ELR (cell line): ENCODE data around the gene PCK2.

Experiments
- DNase-seq: peaks from one replicate; pipeline ENCODE4 v3.0.0-alpha.2; 2015; ENCODE audit warnings: low read depth

The PCK2 gene

DNA sequence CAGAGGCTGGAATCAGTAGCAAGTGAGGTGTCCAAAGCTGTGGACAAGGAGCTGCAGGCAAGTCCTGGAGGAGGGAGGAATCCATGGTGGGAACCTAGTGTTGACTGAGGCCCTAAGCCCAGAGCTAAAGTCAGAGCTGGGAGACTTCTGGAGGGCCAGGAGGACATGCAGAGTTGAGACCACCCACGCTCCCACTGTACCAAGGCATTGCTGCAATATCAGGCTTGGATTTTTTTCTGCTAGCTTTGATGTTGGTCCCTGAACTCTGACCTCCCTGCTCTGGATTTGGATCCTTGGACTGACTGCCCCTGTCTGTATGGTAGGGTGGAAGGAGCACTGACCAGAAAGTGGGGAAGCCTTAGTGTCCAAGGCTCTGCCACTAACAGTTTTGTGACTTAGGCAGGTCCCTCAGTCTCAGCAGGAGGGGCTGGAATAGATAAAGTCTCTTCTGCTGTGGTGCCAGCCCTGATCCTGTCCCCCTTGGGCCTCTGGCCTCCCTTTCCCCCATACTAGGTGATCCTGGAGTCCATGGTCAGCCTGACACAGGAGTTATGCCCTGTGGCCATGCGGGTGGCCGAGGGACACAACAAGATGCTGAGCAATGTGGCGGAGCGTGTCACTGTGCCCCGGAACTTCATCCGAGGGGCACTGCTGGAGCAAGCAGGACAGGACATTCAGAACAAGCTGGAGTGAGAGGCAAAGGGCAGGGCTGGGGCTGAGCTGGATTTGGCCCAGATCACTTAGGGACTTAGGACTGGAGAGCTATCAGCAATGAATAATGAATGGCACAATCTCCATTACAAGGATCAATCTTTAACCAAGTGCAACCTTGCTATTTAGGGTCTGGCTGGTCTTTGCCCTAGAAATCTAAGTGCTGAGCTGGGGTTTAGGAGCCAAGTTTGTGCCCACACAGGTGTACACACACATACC is 32.9 kb upstream of the PCK2 start:
- no peak for DNase-seq

DNA sequence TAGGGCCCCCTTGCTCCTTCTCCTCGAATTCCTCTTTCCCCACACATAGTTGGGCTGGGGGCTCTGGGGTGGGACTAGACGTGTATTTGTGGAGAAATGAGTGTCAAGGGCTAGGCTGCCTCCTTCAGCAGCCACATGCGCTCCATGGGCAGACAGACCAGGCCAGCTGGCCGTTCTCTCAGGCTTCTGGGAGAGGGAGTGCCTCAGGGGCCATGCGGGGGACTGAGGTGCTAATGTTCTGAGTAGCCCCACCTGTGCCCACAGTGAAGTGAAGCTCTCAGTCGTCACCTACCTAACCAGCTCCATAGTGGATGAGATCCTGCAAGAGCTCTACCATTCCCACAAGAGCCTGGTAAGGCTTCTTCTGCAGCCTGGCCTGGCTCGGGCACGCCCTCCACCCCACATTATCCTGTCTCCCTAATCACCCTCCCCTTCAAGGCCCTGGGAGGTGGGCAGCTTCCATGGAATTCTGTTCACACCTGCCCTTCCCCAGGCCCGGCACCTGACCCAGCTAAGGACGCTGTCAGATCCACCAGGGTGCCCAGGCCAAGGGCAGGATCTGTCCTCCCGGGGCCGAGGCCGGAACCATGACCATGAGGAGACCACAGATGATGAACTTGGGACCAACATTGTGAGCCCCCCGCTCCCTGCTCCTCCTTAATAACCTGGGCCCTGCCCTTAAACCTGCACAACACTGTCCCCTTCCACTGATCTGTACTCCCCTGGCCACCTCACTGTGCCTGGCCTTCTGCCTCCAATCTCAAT is 31.7 kb upstream of the PCK2 start:
- DNase-seq = no peak

DNA sequence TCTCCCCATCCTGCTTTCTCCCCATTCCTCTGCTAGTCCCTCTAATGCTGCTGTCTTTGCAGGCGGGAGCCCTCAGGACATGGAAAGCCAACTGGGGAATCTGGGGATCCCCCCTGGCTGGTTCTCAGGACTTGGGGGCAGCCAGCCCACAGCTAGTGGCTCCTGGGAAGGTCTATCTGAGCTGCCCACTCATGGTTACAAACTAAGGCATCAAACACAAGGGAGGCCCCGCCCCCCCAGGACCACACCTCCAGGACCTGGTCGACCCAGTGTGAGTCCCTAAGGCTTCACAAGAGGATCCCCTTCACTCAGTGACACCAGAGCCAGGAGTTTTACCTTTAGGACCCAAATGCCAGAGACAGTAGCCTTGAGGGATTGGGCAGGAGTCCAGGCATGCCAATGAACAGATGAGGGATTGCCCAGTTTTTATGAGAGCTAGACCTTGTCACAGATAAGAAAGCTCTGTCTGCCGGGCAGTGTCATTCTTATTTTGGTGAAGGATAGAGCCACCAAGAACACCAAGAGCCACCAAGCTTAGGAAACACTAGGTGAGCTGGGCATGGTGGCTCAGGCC is 30.8 kb upstream of the PCK2 start:
- no peak for DNase-seq

DNA sequence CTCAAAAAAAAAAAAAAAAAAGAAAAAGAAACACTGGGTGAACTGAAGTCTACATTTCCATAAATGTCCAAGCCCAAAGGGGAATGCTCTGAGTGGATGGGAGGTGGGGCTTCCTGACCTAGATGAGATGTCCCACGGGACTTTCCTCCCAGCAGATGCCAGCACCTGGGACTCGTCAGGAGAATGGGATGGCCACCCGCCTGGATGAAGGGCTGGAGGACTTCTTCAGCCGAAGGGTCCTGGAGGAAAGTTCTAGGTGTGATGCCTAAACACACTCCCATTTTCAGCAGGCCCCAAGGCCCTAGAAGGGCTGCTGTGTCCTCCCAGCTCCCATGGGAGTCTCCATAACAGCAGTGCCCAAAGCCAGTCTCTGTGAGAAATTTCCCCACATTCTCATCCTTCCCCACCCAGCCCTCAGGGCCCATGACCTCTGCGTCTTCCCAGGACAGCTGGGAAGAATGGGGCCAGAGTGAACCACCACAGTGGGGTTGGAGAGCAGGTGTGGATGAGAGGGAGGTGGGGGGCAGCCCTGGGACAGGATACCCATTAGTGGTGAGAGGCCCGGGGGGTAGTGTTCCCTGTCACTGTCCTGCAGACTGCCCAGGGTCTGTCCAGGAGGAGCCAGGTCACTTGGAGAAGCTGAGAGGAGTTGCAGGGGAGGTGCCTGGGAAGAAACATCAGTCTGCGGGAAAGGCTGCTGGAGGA is 29.9 kb upstream of the PCK2 start:
- no peak for DNase-seq

DNA sequence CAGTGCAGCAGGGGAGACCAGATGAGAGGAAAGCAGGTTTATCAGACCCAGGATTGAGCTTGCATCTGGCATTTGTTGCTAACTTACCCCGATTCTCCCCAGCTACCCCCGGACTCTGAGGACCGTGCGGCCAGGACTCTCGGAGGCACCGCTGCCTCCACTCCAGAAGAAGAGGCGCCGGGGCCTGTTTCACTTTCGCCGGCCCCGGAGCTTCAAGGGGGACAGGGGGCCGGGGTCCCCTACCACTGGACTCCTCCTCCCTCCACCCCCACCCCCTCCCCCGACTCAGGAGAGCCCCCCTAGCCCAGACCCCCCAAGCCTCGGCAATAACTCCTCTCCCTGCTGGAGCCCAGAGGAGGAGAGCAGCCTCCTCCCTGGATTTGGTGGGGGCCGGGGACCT is 29.3 kb upstream of the PCK2 start:
- DNase-seq = no peak

DNA sequence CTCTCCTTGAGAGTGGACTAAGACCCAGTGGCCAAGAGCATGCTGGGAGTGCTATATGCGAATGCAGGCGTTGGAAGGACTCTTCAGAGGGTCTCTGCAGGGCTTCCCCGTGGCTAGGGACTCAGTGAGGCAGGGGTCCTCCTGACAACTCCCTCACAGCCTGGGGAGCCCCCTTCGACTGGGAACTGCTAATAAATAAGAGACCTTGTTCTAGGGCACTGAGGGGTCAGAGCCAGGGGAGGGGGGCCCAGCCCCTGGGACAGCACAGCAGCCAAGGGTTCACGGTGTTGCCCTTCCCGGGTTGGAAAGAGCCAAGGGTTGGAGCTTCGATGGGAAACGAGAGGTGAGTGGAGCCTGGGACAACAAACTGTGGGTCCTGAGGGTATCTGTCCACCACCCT is 28.7 kb upstream of the PCK2 start:
- no peak for DNase-seq

DNA sequence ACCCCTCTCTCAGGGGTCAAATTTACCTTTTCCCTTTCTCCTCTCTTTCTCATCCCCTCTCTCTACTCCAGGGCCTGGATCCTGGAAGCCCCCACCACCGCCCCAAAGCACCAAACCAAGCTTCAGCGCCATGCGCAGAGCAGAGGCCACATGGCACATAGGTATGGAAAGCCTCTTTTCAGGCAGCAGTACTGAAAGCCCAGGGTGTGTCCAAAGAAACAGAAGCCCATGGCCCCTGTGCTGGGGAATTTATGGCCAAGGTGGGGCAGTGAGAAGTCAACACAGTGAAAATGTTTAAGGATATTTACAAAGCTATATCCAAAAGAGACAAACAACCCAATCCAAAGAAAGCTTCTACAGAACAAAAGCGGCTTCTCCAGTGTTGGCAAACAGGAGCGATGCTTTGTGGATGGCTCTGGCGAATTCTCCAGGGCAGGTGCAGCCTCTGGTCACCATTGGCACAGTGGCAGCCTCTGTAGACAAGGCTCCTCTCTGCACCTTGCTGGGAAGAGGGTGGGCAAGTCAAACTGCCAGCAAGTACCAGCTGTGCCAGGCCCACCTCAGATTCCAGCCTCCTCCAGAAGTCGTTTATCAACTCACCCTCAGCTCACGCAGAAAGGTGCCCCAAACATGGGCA is 27.5 kb upstream of the PCK2 start:
- DNase-seq = no peak

DNA sequence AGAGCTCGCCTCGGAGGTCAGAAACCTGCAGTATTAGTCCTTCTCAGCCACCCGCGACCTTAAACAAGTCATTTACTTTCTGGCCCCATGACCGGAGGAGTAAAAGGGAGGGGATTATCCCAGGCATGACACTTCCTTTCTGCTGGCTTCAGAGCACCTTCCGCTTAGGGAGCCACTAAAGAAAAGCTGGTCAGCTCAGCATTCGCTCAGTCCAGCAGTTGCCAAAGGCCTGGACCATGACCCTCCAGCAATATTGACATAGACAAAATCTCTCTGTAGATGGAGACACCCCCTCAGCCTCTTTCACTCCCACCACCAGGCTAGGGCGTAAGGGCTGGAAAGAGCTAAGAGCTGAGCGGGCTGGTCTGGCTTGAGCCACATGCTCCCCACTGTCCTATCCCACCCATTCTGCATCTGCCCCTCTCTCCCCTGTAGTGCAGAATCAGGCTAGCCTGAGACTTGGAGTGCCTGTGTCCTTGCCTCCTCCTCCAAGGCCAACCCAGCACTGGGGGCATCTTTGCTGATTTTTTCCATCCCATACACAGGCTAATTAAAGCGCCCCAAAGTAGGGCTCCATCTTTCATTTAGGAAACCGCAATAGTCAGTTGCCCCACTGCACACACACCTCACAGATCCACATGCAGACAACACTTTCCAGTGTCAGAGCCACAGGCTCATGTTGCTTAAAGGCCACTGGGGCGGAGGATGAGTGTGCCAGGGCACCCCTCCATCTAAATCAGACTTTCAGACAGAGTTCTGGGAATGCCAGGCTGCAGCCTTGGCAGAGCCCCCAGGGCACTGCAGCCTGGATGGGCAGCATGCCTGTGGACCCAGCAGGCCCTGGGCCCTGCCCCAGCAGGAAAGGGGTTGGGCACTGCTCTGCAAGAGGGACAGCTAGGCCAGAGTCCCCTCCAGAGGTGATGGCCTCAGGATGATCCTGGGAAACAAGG is 26.7 kb upstream of the PCK2 start:
- no peak for DNase-seq

DNA sequence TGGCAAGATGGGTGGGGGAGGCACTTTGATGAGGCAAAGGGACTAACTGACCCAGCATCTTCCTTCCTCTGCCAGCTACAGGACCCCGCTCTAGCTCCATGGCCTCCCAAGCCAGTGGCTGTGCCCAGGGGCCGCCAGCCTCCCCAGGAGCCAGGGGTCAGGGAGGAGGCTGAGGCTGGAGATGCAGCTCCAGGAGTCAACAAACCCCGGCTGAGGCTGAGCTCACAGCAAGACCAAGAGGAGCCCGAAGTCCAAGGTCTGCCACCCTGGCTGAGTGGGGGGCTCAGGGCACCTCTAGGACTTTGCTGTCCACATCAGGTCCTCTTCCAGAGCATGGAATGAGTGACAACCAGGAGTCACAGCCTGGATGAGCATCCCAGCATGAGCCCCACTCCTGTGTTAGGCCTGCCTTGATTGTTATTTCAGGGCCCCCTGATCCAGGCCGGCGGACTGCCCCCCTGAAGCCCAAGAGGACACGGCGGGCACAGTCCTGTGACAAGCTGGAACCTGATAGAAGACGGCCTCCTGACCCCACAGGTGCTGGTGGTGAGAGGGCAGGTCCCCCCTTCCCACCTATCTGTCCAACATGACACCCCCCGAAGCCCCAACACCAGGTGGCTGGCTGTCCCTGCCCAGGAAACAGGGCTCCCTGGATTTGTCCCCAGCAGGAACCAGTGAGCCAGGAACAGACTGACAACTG is 25.2 kb upstream of the PCK2 start:
- DNase-seq = no peak

DNA sequence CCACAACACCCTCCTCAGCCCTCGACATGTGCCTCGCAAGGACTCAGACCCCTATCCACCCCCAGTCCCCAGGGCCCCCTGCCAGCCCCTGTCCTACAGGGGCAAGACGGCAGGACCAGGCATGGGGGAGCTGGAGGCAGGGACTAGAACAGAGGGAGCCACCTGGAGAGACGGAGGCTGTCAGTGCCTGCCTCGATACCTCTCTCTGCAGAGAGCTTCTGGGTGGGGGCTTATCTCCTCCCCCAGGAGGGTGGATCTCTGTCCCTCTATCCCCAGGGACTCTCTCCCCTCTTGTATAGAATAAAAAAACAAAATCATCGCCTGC is 24.7 kb upstream of the PCK2 start:
- DNase-seq = no peak

DNA sequence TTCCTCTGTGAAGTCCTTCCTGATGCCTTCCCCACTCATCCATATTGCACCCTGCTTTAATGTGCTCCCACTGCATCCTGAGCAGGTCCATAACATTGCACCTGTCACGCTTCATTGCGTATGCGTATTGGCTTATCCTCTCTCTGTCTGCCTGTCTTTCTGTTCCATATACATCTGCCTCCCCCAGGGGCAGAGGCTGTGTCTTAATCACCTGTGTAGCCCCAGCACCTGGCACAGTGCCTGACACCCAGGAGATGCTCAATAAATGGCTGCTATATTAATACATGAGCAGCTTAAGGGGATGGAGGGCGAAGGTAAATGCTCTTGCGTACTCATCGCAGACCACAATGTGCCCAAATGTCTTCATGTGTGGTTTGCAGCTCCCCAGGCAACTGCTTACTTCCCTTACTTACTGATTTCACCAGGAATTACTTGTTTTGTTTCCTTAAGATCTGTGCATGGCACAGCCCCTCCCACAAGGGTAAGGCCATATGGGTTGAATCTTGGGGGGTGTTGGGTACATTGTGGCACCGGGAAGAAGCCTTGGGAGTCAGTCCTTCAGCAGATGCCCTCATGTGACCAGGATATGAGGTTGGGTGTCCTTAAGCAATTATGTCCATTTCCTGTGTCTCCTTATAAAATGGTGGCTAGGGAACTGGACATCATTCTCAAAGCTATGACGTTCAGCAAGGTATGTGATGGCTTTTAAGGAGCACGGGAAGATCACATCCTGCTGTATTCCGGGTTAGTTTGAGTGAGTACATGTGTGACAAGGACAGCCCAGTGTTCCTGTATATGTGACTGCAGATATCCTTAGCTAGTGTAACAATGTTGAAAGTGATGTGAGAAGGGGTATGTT is 23.6 kb upstream of the PCK2 start:
- no peak for DNase-seq

DNA sequence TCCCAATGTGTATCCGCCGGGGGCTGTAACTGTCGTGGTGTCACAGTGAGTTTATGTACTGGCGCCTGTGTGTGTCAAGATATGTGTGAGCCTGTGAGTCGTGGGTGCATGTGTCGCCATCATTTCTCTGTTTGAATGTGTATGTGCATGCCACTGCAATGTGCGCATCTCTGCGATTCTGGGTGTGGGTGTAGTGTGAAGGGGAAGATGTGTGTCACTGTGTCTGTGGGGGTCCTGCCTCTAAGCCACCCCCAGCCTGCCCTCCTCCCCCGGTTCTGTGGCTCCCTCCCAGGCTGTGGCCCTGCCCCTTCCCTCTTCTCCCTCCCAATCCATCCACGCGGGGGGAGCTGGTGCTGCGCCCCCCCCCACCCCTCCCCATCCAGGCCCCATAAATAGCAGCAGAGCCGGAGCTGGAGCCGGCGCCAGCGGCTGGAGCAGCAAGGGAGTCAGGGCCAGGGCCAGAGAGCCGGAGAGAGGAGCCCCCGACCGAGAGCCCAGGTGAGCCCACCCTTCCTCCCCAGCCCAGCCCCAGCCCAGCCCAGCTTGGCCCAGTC is 22.9 kb upstream of the PCK2 start, which contains the start of gene CPNE6:
Gene CPNE6 (plus strand): TSS at position 419 of the 554 bp plus-strand sequence. CDS start 1,375 bp downstream, outside the sequence.
- DNase-seq = no peak

DNA sequence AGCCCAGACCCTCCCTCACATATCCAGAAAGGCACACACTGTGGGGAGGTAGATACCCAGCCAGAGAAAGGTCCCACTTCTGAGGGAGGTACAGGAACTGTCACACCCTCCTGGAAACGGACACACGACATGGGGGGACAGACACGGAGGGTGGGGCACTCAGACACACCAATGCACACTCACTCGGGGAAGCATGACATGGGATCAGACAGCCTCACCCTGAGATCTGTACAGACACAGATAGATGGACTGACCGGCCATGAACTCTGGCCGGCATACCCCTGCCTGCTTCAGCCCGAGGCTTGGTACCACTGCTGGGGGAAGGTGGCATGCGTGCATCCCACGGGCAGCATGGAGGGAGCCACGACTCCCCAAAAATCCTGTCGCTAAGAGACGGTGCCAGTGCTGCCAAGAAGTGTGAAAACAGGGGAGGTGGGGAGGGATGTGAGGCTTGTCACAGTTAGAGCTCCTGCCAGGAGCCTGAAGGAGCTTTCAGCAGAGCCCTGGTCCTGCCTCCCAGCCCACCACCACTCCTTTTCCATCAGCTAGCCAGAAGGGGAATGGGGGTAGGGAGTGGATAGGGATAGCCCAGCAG is 22.2 kb upstream of the PCK2 start:
- DNase-seq = no peak

DNA sequence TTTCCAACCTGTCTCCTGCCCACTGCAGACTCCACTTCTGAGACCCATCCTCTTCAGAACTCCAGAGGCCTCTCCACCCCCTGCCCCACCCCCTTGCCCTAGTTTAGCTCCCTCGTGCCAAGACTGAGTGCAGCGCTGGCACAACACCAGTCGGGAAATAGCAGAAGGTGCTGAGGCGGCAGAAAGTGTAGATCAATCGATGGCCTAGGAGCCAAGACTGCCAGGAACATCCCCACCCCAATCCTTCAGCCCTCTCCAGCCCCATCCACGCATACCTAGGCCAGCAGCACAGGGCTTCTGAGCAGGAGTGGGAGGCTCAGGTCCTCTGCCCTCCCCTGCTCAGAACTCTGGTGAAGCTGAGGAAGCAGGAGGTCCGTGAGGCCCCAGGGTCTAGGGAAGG is 21.7 kb upstream of the PCK2 start:
- DNase-seq = no peak

DNA sequence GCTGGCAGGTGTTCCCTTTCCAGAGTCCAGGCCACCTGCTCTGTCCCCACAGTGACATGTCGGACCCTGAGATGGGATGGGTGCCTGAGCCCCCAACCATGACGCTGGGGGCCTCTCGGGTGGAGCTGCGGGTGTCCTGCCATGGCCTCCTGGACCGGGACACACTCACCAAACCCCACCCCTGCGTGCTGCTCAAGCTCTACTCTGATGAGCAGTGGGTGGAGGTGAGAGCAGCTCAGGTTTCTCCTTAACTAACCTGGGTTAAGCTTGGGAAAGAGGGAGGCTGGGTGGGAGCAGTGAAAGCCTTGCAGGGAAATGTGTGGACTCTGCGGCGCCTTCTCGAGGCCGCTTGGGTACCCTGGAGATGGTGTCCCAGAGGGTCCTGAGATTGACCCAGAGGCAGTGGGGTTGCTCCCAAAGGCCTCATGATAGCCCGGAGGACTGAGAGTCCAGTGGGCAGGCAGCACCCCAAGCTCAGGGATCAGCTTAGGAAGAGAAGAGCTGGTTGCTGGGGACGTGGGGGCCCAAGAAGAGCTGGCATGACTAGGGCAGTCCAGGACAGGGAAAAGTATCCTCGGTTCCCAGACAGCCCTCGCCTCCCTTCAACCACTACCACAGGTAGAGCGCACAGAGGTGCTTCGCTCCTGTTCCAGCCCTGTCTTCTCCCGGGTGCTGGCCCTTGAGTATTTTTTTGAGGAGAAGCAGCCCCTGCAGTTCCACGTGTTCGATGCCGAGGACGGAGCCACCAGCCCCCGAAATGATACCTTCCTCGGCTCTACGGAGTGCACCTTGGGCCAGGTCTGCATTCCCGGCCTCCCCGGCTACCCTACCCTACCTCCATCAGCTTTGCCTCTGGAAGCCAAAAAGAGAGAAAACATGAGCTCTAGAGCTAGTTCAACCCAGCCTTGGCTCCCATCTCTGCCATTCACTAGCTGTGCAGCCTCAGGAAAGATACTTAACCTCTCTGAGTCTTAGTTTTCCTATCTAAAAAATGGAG is 20.9 kb upstream of the PCK2 start:
- DNase-seq = no peak

DNA sequence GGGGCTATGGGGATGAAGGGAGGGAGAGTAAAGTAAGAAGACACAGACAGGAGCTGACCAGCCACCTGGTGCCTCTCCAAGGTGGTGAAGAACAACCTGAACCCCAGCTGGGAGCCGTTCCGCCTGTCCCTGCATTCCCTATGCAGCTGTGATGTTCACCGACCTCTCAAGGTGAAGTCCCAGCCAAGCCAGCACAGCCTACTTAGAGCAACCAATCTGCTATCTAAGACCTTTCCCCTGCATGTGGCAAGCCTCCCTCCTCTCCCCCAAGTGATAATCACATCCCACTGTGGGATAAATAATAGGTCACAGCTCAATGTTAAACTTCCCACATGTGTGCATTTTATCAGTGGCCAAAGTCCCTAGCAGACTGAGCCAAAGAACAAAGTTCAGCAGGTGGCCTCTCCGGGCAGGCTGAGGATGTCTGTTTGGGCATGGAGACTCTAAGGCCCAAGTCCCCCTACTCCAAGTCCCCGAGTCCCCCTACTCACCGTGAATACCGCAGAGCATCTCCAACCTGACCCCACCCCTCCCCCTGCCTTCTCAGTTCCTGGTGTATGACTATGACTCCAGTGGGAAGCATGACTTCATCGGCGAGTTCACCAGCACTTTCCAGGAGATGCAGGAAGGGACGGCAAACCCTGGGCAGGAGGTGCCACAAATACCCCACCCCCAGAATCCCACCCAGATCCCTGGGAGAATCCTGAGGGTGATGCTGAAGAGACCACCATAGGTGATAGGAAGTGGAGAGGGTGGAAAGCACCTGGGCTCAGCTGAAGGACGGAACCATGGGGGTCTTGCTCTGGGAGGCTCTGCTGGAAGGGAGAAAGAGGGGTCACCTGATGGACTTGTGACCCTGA is 19.3 kb upstream of the PCK2 start:
- no peak for DNase-seq
